Measurements from ENCODE around the gene TTLL5. TPM values are rescaled to one million over a fixed set of nuclear protein-coding genes. Genes with fewer than 3 reads are reported as not detected.

Gene TTLL5
- total RNA-seq, 4 donors from 2014 or later = 32.4 to 183 (median 40.6) TPM

- H3K27me3 ChIP-seq = no peaks in the 10 kb centered on the region
- no peak overlapping the region for H3K4me3 ChIP-seq
- H3K4me1 ChIP-seq = no peaks in the 10 kb centered on the region
- intact Hi-C loops (cut with DNase I; ENCODE audit: low total_unique reads) = no loop called here
- no peaks in the 10 kb centered on the region for H3K36me3 ChIP-seq
- no peak overlapping the region for H3K27ac ChIP-seq
- H3K9me3 ChIP-seq = no peaks in the 10 kb centered on the region
- no peak for TF ChIP-seq POLR2A (IDR thresholded peaks at IDR 0.05)
- no peak for TF ChIP-seq CTCF (IDR thresholded peaks at IDR 0.05)
- DNase-seq = no peak
These were observed 176.2 kb downstream of the TTLL5 start for GRCh38 chr14:75837151-75837787.

- TF ChIP-seq POLR2A (IDR thresholded peaks at IDR 0.05) (no peak), CTCF (IDR thresholded peaks at IDR 0.05) (no peak)
- H3K4me1 ChIP-seq = no peaks in the 10 kb centered on the region
- DNase-seq = no peak
- no peaks in the 10 kb centered on the region for H3K36me3 ChIP-seq
- H3K9me3 ChIP-seq = no peaks in the 10 kb centered on the region
- intact Hi-C loops (cut with DNase I; ENCODE audit: low total_unique reads) = no loop called here
- H3K27me3 ChIP-seq = no peaks in the 10 kb centered on the region
- no peak overlapping the region for H3K27ac ChIP-seq
- no peak overlapping the region for H3K4me3 ChIP-seq
These were observed 179.9 kb downstream of the TTLL5 start for GRCh38 chr14:75840911-75841310.

GRCh38 chr14:75842551-75842950 is 181.5 kb downstream of the TTLL5 start:
- H3K4me1 ChIP-seq = no peaks in the 10 kb centered on the region
- H3K27me3 ChIP-seq = no peaks in the 10 kb centered on the region
- no peaks in the 10 kb centered on the region for H3K9me3 ChIP-seq
- no peak for TF ChIP-seq CTCF (IDR thresholded peaks at IDR 0.05)
- TF ChIP-seq POLR2A (IDR thresholded peaks at IDR 0.05) = no peak
- H3K4me3 ChIP-seq = no peak overlapping the region
- intact Hi-C loops (cut with DNase I; ENCODE audit: low total_unique reads) = no loop called here
- H3K36me3 ChIP-seq = no peaks in the 10 kb centered on the region
- H3K27ac ChIP-seq = peak overlapping the region; percentile 16 to 32
- DNase-seq = no peak

GRCh38 chr14:75844486-75844885 is 183.4 kb downstream of the TTLL5 start:
- no peak overlapping the region for H3K27ac ChIP-seq

More at GRCh38 chr14:75844486-75844885, 183.4 kb downstream of the TTLL5 start:
- H3K4me1 ChIP-seq = no peaks in the 10 kb centered on the region
- no peaks in the 10 kb centered on the region for H3K36me3 ChIP-seq
- no peaks in the 10 kb centered on the region for H3K27me3 ChIP-seq
- TF ChIP-seq POLR2A (IDR thresholded peaks at IDR 0.05) = no peak
- no peak for TF ChIP-seq CTCF (IDR thresholded peaks at IDR 0.05)
- no peak overlapping the region for H3K4me3 ChIP-seq
- DNase-seq = no peak
- intact Hi-C loops (cut with DNase I; ENCODE audit: low total_unique reads) = no loop called here
- H3K9me3 ChIP-seq = no peaks in the 10 kb centered on the region
